Head of caudate nucleus (tissue), 42 donors: Measurements from ENCODE around the gene DLG2.

Experiments
- DNase-seq, 42 donors: peaks; one replicate each; pipeline versions ENCODE4 v3.0.0 to v3.0.0-alpha.2; 2020 to 2021; ENCODE audit warnings: mixed read lengths in 7 of 42
- intact Hi-C: fragments of 100-400 bp; cut with DNase I; formaldehyde crosslinking; loops from one replicate; pipeline ENCODE4 v1.15.0; 2022

The DLG2 gene

DNA sequence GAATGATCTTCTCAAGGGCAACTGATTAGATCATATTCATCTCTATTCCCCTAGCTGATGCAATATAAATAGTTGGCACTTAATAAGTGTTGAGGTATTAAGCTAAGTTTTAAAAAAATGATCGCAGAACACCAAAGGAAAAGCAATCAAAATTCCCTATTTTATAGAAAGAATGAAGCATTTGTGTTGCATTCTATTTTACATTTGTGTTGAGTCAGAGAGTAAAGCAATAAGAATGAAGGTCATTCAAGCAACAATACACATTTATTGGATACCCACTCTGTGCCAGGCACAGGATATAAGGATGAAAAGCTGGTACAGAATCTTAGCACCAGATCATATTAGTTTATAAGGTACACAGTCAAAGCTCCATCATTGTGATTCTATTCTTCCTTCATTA is 1654.6 kb downstream of the DLG2 start:
- no peak for DNase-seq
- intact Hi-C loops = no loop called here

DNA sequence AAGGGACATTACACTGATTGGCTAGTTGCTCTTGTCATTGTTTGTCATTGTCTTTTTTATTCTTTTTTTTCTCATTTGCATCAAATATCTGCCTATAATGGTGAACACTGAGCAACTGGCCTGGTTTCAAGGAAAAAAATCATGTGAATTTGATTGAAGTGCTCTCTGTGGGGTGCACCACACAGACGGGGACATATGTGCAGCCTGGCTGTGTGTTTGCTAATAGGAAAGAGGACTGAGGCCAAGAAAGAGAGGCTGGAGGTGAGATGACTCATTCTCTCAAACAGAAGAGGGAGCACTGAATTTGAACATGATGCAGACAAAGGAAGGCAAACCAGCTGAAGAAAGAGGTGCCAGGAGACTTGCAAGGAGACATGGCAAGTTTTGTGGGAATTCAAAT is 1656.1 kb downstream of the DLG2 start:
- peak in 19 of 42 donors; percentile 6 to 66 (median 21) for DNase-seq
- intact Hi-C loops = no loop called here

DNA sequence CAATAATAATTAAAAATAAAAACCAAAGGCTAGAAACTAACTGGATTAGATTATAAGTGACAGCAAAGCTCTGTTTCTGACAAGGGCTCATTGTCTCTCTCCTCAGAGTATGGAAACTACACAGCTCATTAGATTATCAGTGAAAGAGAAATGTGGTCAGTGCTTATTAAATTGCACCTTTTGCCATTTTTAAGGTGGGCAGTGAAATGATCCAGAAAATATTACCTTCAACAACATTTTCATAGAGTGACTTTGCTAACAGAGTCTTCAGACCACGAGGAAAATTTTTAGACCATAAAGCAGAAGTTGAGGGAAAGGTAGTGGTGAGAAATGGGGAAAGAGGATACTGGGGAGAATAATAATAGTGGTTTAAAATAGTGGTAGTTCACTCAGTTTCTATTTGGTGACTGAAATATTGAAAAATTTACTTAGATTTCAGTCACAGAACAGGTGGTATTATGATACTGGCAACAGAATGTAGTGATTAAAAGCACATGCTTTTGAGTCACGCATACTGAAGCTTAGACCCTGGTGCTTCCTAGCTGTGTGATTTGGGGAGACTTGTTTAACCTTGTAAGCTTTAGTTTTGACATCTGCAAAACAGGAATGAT is 1657.0 kb downstream of the DLG2 start:
- intact Hi-C loops = no loop called here
- DNase-seq = no peak

DNA sequence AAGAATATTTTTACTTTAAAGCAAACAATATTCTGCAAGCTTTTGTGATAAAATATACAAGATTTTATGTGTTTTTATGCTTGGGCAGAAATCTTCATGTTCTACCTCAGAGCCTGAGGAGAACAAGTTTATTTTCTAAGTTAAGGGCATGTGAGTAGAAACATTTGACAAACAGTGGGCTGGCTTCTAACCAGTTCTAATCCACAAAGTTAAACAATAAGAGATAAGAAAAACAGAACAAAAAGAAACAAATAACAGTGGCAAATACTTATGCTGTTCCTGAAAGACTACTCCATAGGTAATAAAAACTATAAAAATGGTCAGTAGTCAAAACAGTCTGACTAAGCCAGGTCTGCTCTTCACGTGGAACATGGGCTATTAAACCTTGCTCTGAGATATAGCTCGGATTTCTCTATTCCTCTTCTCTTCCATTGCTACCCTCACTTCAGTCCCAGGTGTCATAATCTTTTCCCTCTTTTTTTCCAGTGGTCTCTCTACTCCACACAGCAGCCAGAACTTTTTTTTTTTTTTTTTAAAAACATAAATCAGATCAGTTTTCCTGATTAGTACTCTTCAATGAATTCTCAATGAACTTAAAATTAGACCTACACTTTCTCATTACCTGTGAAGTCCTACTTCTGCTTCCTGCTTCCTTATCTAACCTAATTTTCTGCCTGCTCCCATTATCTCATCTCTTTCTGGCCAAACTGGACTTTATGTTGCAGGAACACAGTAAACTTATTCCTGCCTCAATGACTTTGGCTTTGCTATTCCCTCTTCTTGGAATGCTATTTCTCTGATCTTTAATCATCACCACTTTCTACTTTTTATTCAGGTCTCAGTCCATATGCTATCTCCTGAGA is 1669.9 kb downstream of the DLG2 start:
- intact Hi-C loops = no loop called here
- DNase-seq = no peak

DNA sequence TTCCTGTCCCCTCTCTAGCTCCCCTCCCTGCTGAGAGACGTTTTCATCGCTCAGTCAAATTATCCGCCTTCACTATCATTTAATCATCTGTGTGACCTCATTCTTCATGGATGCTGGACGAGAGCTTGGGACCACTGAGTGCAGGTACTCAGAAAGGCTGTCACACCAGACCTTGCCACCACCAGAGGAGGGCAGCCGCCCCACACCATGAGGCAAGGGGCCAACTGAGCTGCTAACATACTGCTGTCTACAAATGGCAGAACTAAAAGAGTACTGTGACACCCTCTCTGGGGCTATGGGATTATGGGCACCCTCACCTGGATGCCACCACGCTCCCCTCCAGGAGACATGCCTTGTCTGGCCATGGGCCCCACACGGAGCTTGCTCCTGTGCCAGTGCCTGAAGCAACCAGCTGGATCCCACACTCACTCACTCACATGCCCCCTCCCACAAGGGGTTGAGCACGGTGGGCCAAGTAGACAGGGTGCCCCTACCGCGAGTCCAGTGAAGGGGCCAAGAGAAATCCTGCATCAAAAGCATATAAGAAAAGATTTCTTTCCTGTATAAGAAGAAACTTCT is 1670.9 kb downstream of the DLG2 start:
- intact Hi-C loops = no loop called here
- no peak for DNase-seq

DNA sequence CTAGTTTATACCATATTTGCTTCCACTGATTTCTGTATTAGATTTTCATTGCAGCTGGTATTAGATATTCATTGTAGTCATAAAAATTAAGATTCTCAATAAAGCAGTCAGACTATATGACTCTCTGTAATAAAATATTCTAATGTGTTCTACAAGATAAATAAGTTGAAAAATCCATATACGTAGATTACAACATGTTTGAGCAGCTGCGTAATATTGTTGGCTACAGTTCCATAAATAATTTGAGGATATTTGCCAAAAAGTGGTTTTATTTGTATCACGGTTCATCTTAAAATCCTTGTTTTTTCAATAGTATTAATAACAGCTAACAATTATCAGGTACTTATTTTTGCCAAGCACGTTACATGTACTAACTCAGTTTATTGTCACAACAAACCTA is 1672.4 kb downstream of the DLG2 start:
- intact Hi-C loops = no loop called here
- no peak for DNase-seq

DNA sequence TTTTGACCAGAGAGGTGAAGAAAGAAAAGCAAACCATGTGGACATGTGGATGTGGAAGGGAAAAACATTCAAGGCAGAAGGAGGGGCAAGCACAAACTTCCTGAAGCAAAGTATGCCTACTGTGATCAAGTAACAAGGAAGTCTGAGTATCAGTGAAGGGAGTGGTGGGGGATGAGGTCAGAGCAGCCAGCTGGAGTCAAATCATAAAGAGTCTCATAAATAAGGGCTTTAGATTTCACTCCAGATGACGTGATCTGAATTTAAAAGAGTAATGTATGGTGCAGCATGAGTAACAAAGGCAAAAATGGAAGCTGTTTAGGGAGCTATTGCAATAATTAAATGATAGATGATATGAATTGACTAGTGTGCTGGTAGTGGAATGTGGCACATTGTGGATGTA is 1675.6 kb downstream of the DLG2 start:
- intact Hi-C loops = no loop called here
- DNase-seq = no peak

DNA sequence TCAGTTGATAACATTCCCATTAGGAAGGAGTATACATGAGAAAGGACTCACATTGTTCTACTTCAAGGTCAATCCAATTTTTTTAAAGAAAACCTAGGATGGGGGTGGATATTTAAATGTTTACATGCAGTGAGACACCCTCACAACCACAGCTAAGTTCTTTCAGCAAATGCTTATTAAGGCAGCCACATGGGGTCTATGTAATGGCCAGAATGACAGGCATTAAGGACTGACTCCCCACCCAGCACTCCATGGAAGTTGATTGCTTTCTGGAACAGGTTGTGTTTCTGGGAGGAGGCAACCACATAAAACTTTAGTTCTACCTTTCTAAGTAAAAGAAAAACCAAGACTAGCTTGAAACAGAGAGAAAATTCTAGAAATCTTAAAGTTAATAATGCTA is 1678.9 kb downstream of the DLG2 start:
- DNase-seq = no peak
- intact Hi-C loops = no loop called here

DNA sequence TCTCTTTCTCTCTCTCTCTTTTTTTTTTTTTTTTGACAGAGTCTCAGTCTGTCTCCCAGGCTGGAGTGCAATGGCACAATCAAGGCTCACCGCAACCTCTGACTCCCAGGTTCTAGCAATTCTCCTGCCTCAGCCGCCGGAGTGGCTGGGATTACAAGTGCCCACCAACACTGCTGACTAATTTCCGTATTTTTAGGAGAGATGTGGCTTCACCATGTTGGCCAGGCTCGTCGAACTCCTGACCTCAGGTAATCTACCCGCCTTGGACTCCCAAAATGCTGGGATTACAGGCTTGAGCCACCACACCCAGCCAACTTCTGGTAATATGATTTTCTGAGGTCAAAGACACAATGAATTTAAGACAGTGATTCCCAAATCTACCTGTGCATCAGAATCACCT is 1681.2 kb downstream of the DLG2 start:
- DNase-seq = no peak
- intact Hi-C loops = no loop called here

DNA sequence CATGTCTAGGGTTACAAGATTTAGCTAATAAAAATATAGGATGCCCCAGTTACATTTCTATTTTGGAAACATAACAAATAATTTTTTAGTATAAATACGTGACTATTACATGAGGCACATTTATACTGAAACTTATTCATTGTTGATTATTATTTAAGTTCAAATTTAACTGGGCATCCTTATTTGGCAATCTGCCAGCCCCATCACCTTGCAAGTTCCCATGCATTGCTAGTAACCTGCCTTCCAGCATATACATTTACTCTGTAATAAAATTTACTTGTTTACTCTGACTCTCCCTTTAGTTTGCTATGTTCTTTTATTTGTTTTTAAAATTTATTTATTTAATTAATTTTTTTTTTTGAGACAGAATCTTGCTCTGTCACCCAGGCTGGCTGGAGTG is 1686.1 kb downstream of the DLG2 start:
- no peak for DNase-seq
- intact Hi-C loops = no loop called here

DNA sequence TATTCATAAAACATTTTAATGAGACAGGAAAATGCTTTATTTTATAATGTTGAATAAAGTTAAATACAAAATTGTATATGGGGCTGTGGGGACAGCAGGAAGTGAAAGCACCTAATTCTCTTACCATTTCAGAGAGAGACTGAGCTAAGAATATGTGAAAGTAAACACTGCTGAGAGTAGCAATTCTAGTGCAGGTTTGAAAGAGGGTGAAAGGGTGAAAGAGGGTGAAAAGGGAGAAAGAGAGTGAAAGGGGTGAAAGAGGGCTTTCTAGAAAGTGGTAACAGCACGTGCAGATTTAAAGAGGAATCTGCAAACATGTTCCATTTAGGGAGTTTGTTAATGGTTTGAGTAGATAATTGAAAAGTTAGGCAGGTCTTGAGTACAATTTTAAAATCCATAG is 1689.0 kb downstream of the DLG2 start:
- intact Hi-C loops = no loop called here
- no peak for DNase-seq

DNA sequence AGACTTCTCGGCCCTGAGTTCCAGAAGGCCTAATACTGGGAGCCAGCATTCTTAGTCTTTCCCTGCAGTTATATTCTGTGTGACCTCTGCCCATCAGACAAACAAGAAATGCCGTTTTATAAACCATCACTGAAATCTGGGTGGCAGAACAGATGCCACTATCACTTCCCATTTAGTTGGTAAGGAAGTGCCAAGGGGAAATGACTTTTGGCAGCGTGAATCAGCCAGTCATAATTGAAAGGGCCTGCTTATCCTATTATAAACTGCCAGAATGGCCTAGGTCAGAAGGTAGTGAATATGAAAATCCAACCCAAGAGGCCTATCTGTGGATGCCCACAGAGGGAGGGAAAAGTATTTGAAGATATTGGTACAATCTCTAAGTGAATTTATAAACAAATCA is 1694.1 kb downstream of the DLG2 start:
- DNase-seq = no peak
- intact Hi-C loops = no loop called here

DNA sequence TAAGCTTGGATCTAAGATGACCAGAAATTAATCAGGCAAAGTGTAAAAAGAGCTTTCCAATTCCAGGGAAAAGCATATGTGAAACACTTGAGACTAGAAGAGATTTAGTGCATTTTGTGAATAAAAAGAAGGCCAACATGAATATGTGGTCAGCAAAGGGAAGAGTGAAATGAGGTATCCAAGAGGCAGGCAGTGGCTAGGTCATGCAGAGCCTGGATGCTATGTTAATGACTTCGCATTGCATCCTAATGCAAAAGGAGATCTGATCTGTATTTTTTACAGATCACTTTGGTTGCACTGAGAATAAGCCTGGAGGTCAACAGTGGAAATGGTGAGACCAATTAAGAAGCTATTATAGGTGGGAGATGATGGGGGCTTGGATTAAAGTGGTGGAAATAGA is 1699.7 kb downstream of the DLG2 start:
- no peak for DNase-seq
- intact Hi-C loops = no loop called here

DNA sequence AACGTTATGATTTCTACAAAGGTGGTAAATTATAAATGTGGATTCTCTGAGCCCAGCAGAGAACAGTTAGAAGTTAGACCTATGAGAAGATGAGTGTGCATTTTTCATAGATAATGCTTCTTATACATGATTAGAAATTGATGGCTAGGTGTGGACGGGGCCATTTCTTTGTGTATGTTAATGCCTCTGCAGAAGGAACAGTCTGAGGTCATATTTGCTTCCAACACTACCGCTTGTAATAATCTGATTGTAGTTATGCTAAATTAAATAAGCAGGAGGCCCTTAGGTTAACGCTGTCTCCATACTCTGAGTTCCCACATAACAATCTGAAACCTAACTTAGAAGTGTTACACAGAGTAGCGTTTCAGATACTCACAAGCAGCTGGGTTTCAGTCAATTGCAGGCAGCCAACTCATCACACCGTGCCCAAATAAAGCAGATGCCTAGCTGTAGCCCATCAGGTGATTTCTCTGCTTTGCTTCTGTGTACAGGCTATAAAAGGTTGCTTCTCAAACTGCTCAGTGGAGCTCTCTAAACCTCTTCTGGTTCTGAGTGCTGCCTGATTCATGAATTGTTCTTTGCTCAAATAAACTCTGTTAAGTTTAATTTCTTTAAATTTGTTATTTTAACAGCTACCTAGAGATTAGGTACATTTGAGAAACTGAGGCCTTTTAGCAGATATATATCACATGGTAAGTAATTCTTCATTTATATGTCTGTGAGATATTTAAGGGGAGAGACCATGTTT is 1702.2 kb downstream of the DLG2 start:
- intact Hi-C loops = no loop called here
- DNase-seq = no peak

DNA sequence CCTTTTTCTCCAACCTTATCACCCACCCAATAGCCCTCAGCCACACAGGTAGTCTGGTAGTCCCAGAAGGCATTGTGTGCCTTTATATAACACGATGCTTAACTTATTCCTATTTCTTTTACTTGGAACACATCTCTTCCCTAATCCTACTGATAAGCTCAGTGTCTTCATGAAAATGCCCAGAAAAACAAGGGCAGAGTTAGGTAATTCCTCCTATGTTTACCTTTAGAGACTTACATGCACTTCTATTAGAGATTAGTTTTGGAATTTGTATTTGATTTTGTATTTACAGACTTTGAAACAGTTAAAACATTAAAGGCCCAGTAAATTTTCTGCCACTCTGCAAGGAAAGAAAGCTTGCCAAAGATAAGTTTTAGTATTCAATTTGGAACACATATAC is 1703.2 kb downstream of the DLG2 start:
- intact Hi-C loops = no loop called here

DNA sequence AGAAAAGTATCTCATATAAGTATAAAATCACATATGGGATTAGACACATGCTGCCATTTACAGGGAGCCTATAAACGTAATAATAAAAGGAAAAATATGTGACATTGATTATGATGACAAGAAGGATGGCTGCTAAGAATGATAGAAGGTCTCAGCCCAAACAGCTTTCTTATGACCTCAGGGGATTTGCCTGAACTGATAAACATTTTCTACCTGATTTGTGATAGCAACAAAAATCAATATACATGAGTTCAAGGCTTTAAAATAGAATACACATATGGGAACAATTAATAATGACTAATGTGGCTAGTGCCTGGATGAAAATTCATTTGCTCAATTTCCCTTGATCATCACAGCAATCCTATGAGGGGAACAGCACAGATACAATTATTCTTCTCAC is 1704.2 kb downstream of the DLG2 start:
- intact Hi-C loops = no loop called here
- no peak for DNase-seq

More for the DNA sequence above, 1703.2 kb downstream of the DLG2 start:
- DNase-seq = no peak

DNA sequence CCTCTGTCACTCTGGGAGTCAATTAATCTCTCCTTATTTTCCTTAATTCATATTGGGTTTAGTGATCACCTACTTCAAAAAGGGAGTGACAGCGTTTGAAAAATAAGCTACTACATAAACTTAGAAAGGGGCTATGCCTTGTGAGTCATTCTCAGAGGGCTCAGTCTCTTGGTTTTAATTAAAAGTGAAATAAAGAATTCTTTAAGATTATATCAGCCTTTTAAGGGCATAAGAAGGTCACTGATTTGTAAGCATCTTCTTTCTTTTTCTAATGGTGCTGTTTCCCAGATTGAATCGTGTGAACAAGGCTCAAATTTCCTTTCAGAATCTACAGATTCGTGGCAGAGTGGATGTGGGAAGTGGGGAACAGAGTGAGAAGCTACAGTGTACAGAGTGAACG is 1704.8 kb downstream of the DLG2 start:
- intact Hi-C loops = no loop called here
- DNase-seq = no peak

DNA sequence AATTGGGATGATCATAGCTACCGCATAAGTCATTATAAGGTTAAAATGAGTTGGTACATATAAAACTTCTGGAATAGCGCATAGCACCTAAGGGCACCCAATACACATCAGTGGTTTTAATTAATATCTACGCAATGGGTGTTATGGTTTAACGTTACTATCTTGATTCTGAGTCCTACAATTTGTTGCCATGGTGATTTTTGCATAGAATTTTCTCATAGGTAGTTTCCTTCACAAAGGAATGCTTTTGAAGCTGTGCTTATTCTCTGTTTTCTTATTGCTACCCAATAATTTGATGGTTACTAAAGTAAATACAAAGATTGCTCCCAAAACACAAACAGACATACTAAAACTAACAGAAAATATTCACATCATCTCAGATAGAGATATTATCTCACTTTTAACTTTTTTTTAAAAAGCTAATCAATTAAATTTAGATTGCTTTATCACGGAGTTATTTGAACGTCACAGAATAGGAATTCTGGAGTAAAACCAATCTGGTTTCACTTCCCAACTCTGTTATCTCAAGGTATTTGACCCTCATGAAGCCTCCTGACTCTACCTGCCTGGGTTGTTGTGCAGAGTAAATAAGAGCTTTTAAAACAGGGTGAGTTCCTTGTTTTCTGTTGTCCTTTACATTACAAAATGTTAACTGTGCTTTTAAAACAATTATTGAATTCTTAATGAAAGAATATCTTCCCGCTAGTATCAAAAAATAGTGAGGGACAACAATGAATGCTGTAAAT is 1705.5 kb downstream of the DLG2 start:
- intact Hi-C loops = no loop called here
- DNase-seq = no peak

DNA sequence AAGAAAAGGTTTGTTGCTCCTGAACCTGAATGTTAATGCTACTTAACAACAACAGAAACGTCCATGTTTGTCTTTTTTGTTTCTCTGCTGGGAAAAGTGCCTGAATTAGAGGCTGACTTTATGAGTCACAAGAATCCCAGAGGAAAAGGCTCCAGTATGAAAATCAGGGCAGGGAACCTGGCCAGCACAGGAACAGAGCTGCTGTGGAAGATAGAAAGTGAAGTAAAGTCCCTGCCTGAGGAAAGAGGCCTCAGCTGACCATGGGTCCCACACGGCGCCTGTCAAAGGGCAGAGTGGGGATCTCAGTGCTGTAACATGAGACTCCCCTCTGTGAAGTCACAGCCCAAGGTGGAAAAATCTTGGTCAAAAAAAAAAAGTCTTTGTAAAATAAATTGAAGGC is 1708.7 kb downstream of the DLG2 start:
- peak in 1 of 42 donors; percentile 37 for DNase-seq
- intact Hi-C loops = no loop called here
